AG04449 (cell line): ENCODE data around the gene OVOL1.
"Not testable (repeated sequence)": the region's sequence is repeated elsewhere in the genome, so short reads cannot be mapped to it uniquely, and the experiment has no call there.

Experiments used
- CTCF ChIA-PET: fragments of 350-600 bp; formaldehyde crosslinking; extraction: SDS; loops from one replicate; lab custom pipeline; 2021; ENCODE audit warnings: antibody characterized with exemption; lab: Yijun Ruan, JAX
- POLR2A ChIA-PET: fragments of 400-600, 350-600 bp; formaldehyde crosslinking; extraction: SDS; loops from one replicate; lab custom pipeline; 2020; ENCODE audit warnings: antibody characterized with exemption, inconsistent platforms; lab: Yijun Ruan, JAX
- DNase-seq: peaks from one replicate; pipeline ENCODE4 v3.0.0-alpha.2; 2010; ENCODE audit warnings: low read depth, low spot score
- H3K4me3 ChIP-seq: 2 replicates; pipeline ENCODE4 v1.5.1; 2011; ENCODE audit warnings: low read depth, mild to moderate bottlenecking, control low read depth, low read length
- TF ChIP-seq, protein P1 (sequence below): IDR thresholded peaks from one replicate; pipeline ENCODE4 v1.5.1; 2011; ENCODE audit warnings: mild to moderate bottlenecking, moderate library complexity, low read length, control low read depth, inconsistent platforms; ENCODE audit not compliant: insufficient read depth; ENCODE audit errors: missing control alignments

Gene OVOL1

DNA sequence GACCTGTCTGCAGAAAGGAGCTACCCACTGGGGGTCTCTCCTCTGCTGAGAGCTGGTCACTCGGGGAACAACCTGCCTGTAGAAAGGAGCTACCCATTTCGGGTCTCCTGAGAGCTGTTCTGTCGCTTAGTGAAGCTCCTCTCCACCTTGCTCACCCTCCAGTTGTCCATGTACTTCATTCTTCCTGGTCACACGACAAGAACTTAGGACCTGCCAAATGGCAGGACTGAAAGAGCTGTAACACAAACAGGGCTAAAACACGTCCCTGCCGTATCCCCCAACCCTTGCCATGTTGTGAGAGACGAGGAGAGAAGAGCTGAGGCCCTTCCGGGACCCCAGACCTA is 42.2 kb upstream of the OVOL1 start:
- ChIA-PET CTCF (interaction anchor here (0.8 to 2.9 kb wide), 10 partner anchors 8 to 73 kb away, joined by 3 to 20 read pairs (median 4); partner anchors contain the start of gene KAT5), POLR2A (no interaction called here)
- DNase-seq: no peak
- TF ChIP-seq, protein P1, sequence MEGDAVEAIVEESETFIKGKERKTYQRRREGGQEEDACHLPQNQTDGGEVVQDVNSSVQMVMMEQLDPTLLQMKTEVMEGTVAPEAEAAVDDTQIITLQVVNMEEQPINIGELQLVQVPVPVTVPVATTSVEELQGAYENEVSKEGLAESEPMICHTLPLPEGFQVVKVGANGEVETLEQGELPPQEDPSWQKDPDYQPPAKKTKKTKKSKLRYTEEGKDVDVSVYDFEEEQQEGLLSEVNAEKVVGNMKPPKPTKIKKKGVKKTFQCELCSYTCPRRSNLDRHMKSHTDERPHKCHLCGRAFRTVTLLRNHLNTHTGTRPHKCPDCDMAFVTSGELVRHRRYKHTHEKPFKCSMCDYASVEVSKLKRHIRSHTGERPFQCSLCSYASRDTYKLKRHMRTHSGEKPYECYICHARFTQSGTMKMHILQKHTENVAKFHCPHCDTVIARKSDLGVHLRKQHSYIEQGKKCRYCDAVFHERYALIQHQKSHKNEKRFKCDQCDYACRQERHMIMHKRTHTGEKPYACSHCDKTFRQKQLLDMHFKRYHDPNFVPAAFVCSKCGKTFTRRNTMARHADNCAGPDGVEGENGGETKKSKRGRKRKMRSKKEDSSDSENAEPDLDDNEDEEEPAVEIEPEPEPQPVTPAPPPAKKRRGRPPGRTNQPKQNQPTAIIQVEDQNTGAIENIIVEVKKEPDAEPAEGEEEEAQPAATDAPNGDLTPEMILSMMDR: no peak
- no peak overlapping the region for H3K4me3 ChIP-seq

DNA sequence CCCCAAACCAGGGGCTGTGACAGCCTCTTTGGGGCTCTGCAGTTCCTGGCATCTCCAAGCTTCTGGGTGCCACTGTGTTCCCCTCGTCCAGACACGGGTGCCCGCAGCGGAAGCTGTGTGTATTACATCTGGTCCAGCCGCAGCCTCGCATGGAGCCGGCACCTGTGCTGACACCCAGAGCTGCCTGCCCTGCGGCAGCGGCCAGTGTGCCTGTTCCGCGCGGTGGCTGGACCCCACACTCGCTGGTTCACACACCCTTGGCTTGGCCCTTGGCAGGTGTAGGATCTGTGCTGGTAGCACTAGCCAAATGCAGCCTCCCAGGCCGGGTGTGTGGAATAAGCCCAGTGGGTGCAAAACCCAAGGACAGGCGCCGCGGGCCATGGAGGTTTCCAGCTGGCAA is 41.8 kb upstream of the OVOL1 start:
- CTCF ChIA-PET: interaction anchor here (0.8 to 2.9 kb wide), 10 partner anchors 9 to 73 kb away, joined by 3 to 20 read pairs (median 4); partner anchors contain the start of gene KAT5
- POLR2A ChIA-PET: no interaction called here
- TF ChIP-seq, protein P1: no peak
- no peak overlapping the region for H3K4me3 ChIP-seq
- DNase-seq: no peak

DNA sequence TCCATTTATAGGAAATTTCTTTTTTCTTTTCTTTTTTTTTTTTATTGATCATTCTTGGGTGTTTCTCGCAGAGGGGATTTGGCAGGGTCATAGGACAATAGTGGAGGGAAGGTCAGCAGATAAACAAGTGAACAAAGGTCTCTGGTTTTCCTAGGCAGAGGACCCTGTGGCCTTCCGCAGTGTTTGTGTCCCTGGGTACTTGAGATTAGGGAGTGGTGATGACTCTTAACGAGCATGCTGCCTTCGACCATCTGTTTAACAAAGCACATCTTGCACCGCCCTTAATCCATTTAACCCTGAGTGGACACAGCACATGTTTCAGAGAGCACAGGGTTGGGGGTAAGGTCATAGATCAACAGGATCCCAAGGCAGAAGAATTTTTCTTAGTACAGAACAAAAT is 24.7 kb upstream of the OVOL1 start:
- H3K4me3 ChIP-seq, POLR2A ChIA-PET, DNase-seq: not testable (repeated sequence)
- CTCF ChIA-PET: interaction anchor here (1.0 to 2.6 kb wide), 4 partner anchors 9 to 51 kb away, joined by 3 to 12 read pairs (median 6); partner anchors contain the start of genes AP5B1 and KAT5

DNA sequence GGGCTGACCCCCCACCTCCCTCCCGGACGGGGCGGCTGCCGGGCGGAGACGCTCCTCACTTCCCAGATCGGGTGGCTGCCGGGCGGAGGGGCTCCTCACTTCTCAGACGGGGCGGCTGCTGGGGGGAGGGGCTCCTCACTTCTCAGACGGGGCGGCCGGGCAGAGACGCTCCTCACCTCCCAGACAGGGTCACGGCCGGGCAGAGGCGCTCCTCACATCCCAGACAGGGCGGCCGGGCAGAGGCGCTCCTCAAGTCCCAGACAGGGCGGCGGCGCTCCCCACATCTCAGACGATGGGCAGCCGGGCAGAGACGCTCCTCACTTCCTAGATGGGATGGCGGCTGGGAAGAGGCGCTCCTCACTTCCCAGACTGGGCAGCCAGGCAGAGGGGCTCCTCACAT is 24.0 kb upstream of the OVOL1 start:
- DNase-seq, CTCF ChIA-PET, H3K4me3 ChIP-seq, POLR2A ChIA-PET: not testable (repeated sequence)

DNA sequence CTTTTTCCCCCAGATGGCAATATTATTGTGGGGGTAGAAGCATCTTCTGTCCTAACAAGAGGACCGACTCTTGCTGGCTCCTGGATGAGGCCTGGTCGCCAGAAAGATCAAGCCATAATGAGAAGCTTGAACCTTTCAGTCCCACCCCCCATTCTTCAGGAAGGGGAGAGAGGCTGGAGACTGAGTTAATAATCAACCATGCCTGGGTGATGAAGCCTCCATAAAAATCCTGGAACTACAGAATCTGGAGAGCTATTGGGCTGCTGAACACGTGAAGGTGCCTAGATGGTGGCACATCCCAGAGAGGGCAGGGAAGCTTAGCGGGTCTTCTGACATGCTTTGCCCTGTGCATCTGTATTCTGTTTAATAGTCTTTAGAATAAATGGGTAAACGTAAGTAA is 22.4 kb upstream of the OVOL1 start:
- H3K4me3 ChIP-seq: no peak overlapping the region
- no peak for DNase-seq
- TF ChIP-seq, protein P1: no peak
- CTCF ChIA-PET: interaction anchor here (0.9 to 1.9 kb wide), 4 partner anchors 9 to 53 kb away, joined by 3 to 5 read pairs (median 3); no protein-coding TSS in a partner anchor
- POLR2A ChIA-PET: no interaction called here

DNA sequence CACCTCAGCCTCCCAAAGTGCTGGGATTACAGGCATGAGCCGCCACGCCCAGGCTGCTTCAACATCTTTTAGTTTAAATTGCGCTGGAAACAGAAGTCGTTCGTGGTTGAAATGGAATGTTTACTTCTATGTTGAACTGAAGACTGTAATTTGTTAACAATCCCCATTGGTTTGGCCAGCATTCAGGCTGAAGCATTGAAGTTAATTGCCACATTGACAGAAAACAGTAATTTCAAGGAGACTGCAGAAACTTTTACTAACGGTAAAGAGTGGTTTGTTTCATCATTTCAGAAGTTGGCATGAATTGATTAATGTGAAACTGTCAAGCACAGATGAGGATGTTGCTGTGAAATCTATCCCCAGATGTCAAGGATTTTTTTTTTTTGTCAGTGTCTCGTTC is 20.3 kb upstream of the OVOL1 start:
- no peak overlapping the region for H3K4me3 ChIP-seq
- CTCF ChIA-PET: interaction anchor here (0.7 to 2.2 kb wide), 4 partner anchors 13 to 302 kb away, joined by 3 to 20 read pairs (median 4); partner anchors contain the start of genes AP5B1 and KAT5
- TF ChIP-seq, protein P1: no peak
- POLR2A ChIA-PET: interaction anchor here (0.6 kb wide), 1 partner anchor 22 kb away, joined by 3 read pairs; no protein-coding TSS in a partner anchor
- DNase-seq: peak; percentile 21

DNA sequence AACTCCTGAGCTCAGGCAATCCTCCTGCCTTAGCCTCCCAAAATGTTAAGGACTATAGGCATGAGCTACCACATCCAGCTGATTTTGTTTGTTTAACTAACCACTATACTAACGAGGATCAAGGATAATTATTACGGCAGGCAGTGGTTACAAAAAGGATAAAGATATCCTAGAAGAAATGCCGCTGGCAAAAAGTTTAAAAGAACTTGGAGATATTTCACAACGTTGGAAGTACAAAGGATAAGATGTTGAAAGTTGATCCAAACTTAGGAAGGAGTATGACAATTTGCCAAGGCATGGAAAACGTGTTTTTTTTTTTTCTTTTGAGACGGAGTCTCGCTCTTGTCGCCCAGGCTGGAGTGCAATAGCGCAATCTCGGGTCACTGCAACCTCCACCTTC is 19.5 kb upstream of the OVOL1 start:
- TF ChIP-seq, protein P1: no peak
- H3K4me3 ChIP-seq: no peak overlapping the region
- no peak for DNase-seq
- ChIA-PET CTCF (interaction anchor here (1.2 to 2.2 kb wide), 3 partner anchors 12 to 56 kb away, joined by 3 to 20 read pairs (median 6); partner anchors contain the start of genes AP5B1 and KAT5), POLR2A (no interaction called here)

DNA sequence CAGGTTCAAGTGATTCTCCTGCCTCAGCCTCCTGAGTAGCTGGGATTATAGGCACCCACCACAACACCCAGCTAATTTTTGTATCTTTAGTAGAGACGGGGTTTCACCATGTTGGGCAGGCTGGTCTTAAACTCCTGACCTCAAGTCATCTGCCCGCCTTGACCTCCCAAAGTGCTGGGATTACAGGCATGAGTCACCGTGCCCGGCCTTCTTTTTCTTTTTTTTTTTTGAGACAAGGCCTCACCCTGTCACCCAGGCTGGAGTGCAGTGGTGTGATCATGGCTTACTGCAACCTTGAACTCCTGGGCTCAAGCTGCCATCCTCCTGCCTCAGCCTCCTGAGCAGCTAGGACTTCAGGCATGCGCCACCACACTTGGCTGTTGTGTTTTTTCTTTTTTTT is 19.1 kb upstream of the OVOL1 start:
- DNase-seq, H3K4me3 ChIP-seq, POLR2A ChIA-PET: not testable (repeated sequence)
- CTCF ChIA-PET: interaction anchor here (1.2 to 1.9 kb wide), 2 partner anchors 49 to 56 kb away, joined by 3 to 6 read pairs; partner anchors contain the start of gene KAT5
